Stimulated activated CD4-positive, alpha-beta T cell treated with anti-CD3 and anti-CD28 coated beads, Interleukin-1b, Interleukin-23, amount 100 ng/mL, for 48 hours (primary cell): ENCODE data around the gene HSD11B1L.
A peak's percentile ranks its signal among the peaks of the same experiment; 100 is the strongest.

Source experiments
- DNase-seq: peaks from one replicate; pipeline ENCODE4 v3.0.0-alpha.2; 2020

Gene HSD11B1L

DNA sequence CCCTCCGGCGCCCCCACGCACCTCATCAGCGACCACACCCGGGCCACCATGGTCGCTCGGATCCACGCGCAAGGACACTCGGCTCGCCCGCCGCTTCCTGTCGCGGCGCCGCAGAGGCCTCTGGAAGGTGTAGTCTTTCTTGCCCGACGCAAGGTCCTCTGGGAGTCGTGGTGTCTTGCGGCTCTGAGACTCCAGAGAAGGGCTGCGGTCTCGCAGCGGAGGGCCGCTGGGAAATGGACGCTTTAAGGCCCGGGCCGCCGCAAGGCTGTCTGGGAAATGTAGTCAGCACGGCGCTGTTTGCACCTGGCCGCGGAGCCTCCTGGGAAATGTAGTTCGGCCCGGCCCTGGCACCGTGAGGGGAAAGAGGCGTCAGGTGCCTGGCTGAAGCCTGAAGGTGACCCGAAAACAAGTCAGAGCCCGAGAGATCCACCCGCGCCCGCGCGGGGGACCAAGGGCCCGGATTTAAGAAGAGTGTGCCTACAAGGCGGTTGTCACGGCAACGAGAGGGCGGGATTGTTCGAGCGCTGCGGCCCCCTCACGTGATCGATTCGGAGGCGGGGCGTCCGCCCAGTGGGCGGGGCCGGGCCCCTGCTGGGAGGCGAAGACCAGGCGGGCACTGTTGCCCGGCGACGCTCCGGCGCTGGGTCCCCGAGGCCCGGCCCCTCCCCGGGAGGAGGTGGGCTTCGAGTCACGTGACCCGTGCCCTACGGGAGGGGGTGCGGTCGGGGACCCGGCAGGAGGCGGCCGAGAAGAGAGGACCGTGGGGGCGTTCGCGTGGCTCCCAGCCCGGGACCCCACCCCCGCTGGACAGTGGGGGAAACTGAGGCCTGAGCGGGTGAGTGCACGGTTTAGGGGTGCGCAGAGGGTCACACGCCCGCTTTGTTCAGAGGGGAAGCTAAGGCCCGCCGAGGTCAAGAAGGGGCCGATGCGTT lies at the start of gene HSD11B1L, which contains the start of gene MICOS13:
Gene HSD11B1L, plus strand, starts transcription at position 591 of the 932 bp plus-strand sequence. CDS start 3,806 bp downstream, outside the sequence.
Gene MICOS13, minus strand, starts transcription at position 80 of the 932 bp plus-strand sequence. Its CDS starts 30 bp downstream, at position 50.
- DNase-seq: peak; percentile 98

GRCh38 chr19:5631567-5632240 lies 49.1 kb upstream of the HSD11B1L start:
- no peak for DNase-seq

DNA sequence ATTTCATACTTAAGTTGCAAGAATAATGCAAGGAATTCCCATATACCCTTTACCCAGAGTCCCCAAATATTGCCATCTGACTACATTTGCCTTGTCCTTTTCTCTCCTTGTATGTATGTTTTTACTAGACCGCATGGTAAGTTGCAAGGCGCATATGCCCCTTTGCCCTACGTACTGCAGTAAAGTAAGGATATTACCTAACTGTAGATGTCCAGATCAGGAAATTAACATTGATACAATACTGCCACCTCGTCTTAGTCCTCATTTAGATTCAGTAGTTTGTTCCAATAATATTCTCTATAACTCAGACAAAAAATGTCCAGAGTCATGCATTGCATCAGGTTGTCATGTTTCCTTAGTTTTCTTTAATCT lies 48.6 kb upstream of the HSD11B1L start:
- no peak for DNase-seq

DNA sequence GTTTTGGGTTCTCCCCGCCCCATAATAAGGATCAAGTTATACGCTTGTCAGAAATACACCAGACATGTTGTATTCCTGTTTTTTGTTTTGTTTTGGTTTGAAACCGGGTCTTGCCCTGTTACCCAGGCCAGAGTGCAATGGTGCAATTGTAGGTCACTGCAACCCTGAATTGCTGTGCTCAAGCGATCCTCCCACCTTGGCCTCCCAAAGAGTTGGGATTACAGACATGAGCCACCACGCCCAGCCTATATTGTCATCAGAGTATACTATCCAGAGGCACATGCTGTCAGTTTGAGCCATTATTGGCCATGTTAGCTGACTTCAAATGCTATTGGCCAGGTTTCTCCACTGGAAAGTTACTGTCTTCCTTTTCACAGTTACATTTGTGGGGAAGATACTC lies 48.2 kb upstream of the HSD11B1L start:
- no peak for DNase-seq

- DNase-seq: no peak
Measured at GRCh38 chr19:5635427-5635826, 45.4 kb upstream of the HSD11B1L start.

- no peak for DNase-seq
Measured at GRCh38 chr19:5637971-5638370, 42.9 kb upstream of the HSD11B1L start.

- no peak for DNase-seq
Measured at GRCh38 chr19:5641171-5641570, 39.7 kb upstream of the HSD11B1L start.

DNA sequence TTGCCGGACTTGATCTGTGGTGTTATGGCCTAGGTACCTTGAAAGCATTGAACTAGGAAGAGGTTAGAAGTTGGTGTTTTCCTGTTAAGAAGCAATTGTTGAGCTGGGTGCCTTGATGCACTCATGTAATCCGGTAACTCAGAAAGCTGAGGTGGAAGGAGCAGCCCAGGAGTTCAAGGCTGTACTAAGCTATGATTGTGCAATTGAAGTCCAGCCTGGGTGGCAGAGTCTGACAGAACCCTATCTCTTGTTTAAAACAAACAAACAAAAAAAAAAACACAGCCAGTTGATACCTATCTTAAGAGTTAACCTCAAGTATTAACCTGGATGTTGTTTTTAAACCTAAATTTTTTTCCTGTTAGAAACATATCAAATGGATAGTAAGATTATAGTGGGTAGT lies 38.6 kb upstream of the HSD11B1L start:
- DNase-seq: no peak

- no peak for DNase-seq
Measured at GRCh38 chr19:5643060-5643459, 37.8 kb upstream of the HSD11B1L start.

GRCh38 chr19:5644037-5644436 lies 36.8 kb upstream of the HSD11B1L start:
- no peak for DNase-seq

DNA sequence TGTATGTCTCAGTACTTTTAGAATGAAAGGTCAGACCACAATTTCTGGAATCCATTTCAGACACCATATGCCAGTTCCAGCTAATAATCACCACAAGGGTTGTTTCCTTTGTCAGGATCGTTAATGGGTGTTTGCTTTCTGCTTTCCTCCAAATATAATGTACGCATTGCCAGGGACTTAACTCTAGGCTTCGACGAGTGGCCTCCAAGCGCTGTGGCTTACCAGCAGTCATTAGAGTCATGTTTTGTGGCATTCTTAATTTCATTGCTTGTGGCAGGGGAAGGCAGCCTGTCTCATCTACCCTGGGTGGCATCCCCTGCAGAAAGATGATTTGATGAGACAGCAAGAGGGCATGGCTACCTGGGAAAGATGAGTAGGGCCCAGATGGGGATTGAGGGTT lies 35.4 kb upstream of the HSD11B1L start:
- DNase-seq: no peak

GRCh38 chr19:5646703-5647102 lies 34.1 kb upstream of the HSD11B1L start:
- DNase-seq: no peak

GRCh38 chr19:5648464-5648863 lies 32.4 kb upstream of the HSD11B1L start:
- no peak for DNase-seq

DNA sequence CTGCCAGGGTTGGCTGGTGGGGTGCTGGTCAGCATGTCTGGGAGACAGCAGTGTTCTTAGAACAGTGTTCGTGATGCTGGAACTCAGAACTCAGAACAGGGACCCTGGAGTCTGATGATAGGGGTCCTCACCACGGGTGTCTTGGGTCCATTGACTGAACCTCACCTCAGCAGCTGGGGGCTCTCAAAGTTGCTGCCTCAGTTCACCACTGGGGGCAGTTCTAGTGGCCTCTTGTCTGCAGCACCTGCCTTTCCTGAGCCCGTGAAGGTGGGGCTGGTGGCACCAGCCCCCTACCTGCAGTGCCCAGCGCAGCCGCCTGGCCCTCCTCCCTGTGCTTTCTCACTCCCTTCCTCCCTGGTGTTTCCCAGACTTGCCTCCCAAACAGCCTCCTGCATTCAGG lies 29.5 kb upstream of the HSD11B1L start:
- DNase-seq: no peak

GRCh38 chr19:5652261-5652660 lies 28.6 kb upstream of the HSD11B1L start:
- DNase-seq: no peak

- no peak for DNase-seq
Measured at GRCh38 chr19:5654931-5655330, 25.9 kb upstream of the HSD11B1L start.

- no peak for DNase-seq
Measured at GRCh38 chr19:5655412-5655811, 25.4 kb upstream of the HSD11B1L start.

DNA sequence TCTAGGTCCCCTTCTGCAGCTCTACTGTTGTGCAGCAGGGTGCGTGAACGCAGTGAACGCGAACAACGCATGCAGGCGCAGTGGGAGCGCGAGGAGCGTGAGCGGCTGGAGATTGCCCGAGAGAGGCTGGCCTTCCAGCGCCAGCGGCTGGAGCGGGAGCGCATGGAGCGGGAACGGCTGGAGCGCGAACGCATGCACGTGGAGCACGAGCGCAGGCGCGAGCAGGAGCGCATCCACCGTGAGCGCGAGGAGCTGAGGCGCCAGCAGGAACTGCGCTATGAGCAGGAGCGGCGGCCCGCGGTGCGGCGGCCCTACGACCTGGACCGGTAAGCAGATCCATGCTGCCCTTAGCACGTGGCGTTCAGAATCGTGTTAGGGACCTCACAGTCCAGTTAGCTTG lies 19.3 kb upstream of the HSD11B1L start:
- DNase-seq: no peak

GRCh38 chr19:5663904-5664303 lies 16.9 kb upstream of the HSD11B1L start:
- no peak for DNase-seq

GRCh38 chr19:5664515-5664914 lies 16.3 kb upstream of the HSD11B1L start:
- DNase-seq: no peak

DNA sequence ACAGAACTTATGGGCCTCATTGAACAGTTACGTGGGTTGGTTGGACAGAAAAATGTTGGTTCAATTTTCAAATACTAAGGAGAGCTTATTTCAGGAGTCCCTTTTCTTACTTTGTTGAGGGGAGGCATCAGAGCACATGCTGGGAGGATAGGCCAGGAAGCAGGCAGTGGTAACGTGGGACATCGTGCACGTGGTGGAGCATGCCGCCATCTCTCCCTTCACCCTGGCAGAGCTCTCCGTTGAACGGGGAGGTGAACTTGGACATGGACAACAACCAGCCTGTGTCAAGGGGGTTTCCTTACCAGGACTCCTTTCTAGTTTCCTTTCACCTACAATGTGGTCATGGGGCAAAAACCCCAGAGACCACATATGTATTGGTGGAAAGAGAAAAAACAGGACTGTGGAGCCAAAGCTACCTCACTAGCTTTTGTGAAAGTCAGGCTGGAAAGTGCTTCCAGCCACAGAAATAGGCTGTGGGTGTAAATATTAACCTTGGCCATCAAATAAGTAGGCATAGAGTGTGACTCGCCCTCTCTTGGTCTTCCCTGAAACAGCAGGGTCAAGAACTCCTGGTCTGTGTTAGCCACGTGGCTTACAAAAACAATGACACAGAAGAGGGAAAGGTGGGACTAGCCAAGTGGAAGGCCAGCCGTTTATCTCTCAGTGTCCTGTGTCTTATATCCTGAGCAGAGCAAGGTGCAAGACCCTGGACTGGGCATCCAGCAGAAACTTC lies 14.9 kb upstream of the HSD11B1L start:
- DNase-seq: no peak

DNA sequence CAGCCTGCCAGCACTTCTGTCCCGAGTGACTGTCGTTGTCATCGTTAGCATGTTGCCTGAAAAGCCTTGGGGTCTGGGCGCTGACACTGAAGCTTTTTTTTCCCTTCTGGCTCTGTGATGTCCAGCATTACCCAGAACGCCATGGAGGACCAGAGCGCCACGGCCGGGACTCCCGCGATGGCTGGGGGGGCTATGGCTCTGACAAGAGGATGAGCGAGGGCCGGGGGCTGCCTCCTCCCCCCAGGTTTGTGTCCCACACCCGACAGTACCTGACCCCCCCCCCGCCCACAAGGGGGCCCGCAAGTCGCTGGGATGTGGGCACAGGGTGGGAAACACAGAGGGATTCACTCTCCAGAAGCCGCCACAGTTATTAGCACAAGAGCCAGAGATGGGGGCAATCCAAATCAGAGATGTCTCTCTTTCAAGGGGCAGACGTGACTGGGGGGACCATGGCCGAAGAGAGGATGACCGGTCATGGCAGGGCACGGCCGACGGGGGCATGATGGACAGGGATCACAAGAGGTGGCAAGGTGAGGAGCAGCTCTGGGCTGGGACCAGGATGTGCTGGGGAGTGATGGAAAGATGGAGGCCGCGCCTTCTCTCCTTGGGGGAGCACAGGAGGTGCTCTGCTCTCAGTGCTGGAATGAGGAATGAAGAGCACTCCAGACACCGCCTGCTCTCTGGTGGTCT lies 13.8 kb upstream of the HSD11B1L start:
- no peak for DNase-seq

DNA sequence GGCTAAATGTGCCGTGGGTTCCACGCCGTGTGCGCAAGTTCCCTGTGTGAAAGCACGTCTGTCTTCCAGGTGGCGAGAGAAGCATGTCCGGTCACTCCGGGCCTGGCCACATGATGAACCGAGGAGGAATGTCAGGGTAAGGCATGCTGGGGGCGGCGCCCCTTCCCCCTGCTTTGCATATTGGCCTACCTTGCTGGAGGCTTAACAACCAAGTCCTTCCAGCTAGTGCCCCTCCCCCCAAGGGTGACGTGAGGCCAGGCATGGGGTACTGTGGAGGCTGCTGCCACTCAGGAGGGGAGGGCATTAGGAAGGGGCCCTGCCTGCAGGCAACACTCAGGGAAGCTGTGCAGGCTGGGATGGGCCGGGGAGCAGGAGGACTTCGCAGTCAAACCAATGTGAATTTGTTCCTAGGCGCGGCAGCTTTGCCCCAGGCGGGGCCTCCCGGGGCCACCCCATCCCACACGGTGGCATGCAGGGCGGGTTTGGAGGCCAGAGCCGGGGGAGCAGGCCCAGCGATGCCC lies 13.0 kb upstream of the HSD11B1L start:
- DNase-seq: no peak
